GM19372 (cell line): Measurements from ENCODE around the gene MAP3K20.
"Not testable (repeated sequence)": the region's sequence is repeated elsewhere in the genome, so short reads cannot be mapped to it uniquely, and the experiment has no call there.

Experiments
- ATAC-seq: cut with Tn5 transposase; IDR thresholded peaks from one replicate; pipeline ENCODE4 v1.9.1; 2021; ENCODE audit warnings: mild to moderate bottlenecking, low read depth, moderate library complexity; ENCODE audit not compliant: unreplicated experiment

Gene MAP3K20

DNA sequence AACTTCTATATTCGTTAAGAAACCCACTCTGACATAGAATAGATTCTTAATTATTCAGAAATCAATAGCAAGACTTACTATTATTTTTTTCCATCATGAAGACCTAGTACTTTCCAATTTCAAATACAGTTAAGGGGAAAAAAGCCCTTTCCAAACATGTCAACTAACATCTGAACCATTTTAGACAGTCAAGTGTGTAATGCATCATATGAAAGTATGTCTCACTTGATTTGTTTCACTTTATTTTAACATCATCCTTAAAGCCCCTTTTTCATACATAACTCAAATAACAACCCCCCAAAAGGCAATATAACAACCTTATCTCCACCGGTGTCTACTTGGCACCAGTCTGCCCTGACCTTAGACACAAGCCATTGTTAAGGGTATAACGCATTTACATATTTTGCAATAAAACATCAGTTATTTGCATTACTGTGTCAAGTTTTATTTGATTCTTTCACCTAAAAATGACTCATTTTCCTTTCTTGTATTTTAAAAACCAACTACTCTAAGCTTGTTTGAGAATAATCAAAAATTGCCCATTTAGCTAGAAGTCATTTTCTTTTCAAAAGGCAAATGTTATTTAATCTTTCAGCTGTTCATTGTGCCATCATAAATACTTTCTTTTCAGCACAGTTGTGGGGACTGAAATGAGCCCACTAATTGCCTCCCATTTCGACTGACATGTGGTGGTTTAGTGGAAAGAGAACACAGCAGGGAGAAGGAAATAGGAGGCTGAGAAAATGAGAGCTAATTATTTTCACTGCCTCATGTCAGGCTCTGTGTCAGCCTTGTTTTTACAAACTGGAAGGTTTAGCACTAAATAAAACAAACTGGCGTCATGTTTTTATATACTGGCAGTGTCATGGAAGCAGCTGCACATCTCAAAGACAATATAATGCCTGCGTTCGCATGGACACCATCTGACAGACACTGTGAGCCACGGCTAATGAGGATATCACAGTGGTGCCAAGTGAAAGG is 174.3 kb downstream of the MAP3K20 start:
- no peak for ATAC-seq

DNA sequence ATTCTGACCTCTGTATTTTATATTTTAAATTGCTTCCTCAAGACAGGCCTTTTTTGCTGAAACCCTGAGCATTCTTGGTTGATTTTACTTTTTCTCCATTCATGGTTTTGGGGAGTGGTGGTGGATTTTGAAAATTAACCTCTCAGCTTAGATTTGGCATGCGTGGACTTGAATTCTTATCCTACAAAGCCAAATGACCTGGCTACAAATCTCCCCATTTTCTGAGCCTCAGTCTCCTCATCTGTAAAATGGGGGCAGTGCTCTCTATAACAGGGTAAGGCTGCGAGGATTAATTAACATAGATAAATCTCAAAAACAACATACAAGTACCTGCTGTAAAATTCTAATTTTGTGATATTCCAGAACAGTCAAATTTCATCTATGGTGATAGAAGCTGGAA is 175.6 kb downstream of the MAP3K20 start:
- ATAC-seq: no peak

DNA sequence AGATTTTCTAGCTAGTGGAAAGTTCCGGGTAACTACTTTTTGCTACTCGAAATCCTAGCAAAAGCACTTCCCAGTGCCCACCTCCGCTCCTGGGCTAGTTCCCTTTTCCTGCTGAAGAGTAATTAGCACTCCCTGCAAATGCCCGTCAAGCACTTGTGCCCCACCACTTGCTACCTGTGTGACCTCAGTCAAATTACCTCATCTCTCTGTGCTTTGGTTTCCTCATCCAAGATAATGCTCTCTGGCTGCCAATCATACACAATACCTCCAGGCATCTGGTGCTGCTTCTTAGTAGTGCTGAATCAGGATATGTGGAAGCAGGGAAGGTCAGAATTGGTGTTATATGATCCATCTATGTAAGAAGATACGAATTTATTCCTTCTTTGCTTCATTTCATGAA is 176.9 kb downstream of the MAP3K20 start:
- ATAC-seq: no peak

DNA sequence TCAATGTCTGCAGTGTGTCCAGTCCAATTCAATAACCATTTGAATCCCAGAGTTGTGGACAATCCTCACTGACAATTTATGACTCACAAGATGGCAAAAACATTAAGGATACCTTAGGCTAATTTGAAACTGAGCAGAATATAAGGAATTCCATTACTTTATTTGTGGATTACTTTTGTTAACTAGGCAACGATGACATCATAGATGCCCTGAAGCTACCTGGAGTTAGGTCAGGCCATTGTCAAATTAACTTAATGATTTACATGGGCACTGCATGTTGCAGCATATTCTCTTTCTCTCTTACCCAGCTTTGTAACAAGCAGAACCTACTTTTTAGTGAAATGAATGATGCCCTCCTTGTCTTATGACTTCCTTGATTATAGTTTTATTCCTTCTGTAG is 179.0 kb downstream of the MAP3K20 start:
- ATAC-seq: no peak

DNA sequence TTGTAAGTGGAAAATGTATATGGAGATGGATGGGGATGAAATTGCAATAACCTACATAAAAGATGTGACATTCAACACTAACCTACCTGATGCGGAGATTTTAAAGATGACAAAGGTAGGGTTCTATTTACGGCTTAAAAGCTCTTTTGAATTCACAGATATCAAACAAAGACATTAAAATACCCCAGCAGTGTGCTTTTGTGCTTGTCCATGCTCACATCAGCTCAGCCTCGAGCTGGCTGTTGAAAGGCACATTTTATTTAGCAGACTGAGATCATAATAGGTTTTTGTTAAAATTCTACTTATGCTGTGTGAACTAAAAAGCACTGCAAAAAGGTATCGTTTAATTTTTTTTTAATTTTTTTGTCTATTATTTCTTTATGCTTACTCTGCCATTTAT is 183.1 kb downstream of the MAP3K20 start:
- no peak for ATAC-seq

DNA sequence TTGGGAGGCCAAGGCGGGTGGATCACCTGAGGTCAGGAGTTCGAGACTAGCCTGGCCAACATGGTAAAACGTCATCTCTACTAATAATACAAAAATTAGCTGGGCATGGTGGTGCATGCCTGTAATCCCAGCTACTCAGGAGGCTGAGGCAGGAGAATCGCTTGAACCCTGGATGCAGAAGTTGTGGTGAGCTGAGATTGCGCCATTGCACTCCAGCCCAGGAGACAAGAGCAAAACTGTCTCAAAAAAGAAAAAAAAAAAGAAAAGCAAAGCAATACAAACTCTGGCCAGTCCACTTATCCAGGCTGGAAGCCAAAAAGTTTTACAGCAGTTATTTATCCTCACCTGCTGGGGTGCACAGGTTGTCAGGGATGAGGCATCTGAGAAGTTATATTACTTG is 186.7 kb downstream of the MAP3K20 start:
- not testable (repeated sequence) for ATAC-seq

DNA sequence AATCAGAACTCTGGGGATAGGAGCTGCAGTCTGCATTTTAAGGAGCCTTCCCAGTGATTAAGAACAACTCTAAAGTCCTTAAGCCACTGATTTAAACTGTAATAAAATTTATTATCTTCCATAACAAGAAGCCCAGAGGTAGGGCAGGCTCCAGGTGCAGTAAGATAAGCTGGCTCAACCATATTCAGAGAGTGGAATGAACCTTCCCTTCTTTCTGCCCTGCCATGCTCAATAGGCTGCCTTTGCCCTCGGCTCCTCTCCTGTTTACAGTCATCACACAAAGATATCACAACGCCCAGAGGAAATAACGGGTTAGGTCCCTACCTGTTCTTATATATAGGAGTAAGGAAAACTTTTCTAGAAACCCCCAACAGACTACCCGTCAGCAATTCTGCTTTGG is 188.5 kb downstream of the MAP3K20 start:
- no peak for ATAC-seq

DNA sequence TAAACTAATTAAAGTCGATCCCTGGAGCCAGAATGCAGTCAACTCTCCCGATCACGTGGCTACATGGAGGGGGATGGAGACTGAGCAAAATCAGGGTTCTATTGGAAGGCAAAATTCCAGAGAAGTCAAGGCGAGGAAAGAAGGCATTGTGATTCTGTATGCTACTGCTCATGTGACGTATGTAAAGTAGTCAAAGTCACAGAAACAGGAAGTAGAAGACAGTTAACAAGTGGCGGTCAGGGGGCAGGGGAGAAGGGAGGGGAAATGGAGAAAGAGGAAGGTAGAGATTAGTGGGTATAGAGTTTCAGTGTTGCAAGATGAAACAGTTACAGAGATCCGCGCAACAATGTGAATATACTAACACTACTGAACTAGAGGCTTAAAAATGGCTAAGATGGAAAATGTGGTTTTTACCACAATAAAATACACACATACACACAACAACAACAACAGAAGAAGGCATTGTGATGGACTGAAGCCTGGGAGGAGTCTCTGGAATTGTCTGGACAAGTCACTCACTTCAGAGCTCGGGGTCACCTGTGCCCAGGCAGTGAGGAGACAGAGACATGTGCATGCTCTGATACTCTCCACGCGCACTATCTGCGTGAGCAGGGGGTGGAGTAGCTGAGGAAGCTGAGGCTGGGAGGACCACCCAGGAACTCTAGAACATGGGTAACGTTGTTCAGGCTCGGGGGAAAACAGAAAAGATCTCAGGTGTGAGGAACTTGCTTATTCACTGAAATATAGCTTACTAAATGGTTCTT is 189.1 kb downstream of the MAP3K20 start:
- peak; percentile 94 for ATAC-seq

DNA sequence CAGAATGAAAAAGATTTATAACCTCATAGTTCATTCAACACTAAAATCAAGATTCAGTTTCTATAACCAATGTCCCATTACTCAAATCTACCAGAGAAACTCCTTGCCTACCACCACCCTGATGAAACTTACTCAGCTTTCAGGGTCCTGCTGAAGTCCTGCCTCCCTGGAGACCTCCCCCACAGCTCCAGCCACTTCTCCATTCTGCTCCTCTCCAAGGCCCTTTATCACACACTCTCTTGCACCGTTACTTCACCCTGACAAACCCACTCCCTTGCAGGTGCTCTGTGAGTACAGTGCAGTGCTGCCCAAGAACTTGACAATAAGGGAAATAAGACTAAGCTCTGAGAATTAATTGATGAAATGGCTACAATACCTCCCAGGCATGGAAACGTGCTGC is 195.5 kb downstream of the MAP3K20 start:
- no peak for ATAC-seq

DNA sequence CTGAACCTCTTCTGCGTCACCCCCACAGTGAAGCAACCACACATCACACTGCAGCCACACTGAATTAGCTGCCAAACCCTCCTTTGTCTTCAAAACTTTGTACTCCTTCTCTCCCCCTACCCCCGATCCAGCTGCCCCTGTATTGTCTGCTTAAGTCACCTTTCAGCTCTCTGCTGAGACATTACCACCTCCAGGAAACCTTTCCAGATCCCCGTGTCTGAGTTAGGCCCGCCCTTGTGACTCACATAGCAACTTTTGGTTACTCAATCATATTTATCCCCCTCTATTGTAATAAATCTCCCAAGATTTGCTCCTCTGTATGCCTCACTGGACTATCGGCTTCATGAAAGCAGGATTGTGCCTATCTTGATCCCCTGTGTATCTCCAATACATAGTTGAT is 196.2 kb downstream of the MAP3K20 start:
- ATAC-seq: no peak

DNA sequence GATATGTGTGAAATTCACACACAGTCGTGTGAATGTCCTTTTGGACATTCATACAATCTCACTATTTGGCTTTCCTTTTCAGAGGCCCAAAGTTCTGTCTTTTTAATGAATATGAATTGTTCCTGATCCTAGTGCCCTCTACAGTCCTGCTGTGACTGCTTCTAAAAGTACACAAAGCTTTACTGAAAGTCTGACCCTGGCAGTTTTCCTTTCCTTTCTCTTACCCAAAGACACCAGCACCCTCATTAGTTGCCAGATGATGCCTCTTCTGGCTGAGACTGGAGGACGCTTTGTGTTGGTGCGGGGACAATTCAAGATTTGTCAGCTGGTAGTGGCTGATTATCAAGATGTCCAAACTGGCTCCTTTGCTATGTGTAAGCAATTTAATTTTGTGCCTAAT is 197.2 kb downstream of the MAP3K20 start:
- ATAC-seq: no peak

DNA sequence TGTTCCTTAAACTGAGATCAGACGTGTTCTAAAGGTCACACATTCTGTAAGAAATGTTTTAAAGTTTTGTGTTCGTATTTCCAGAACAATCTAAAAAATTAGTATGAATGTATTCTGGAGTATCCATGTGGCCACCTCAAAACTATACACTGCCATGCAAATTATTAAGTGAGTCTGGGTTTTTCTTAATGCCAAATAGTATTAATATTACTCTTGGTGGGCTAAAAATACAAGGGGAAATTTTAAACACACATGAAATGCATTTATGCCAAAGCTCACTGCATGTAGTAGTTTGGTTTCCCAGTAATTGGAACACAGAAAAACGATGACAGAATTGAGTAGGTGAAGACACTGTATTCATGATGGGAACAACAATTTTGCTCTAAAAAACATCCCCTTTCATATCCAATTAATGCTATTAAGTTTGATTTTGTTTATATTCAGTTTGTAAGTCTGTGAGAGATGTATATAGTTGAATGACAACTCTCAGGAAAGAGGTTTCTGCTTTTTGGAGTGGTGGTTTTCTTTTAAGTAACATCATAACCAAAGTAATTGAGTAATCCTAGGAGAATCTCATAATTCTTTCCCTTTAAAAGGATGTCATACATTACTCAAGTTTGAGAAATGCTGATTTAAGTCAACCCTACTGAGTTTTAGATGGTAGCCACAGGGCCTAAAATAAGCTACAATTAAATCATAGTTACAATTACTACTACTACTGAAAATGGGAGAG is 203.3 kb downstream of the MAP3K20 start:
- no peak for ATAC-seq

DNA sequence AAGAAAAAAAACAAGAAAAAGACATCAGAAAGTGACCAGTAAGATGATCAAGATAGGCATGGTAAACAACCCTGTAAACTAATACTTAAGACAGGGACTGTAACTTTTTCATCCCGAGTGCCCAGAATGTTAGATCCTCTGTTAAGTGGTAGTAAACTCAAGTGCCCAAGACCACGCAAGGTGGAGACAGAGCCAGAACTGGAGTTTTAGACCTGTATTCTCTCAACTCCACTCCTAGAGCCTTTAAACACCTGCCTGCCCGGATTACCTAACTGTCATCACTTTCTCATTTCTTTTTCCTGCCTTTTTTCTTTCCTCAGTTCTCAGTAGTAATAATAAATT is 203.9 kb downstream of the MAP3K20 start:
- no peak for ATAC-seq

DNA sequence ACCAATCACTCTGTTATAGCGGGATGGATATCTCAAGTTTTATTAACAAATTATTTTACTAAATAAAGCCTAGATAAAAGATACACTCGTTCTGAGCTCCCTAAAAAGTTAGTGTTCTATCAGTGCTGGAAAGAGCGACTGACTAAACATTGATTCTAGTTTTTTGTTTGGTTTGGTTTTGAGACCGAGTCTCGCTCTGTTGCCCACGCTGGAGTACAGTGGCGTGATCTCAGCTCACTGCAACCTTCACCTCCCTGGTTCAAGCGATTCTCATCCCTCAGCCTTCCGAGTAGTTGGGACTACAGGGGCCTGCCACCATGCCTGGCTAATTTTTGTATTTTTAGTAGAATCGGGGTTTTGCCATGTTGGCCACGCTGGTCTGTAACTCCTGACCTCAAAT is 205.2 kb downstream of the MAP3K20 start:
- no peak for ATAC-seq

DNA sequence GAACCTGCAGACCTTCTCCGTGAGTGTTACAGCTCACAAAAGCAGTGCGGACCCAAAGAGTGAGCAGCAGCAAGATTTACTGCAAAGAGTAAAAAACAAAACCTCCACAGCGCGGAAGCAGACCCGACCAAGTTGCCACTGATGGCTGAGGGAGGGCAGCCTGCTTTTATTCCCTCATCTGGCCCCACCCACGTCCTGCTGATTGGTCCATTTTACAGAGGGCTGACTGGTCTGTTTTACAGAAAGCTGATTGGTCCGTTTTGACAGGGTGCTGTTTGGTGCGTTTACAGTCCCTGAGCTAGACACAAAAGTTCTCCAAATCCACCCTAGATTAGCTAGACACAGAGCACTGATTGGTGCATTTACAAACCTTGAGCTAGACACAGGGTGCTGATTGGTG is 206.3 kb downstream of the MAP3K20 start:
- ATAC-seq: not testable (repeated sequence)

DNA sequence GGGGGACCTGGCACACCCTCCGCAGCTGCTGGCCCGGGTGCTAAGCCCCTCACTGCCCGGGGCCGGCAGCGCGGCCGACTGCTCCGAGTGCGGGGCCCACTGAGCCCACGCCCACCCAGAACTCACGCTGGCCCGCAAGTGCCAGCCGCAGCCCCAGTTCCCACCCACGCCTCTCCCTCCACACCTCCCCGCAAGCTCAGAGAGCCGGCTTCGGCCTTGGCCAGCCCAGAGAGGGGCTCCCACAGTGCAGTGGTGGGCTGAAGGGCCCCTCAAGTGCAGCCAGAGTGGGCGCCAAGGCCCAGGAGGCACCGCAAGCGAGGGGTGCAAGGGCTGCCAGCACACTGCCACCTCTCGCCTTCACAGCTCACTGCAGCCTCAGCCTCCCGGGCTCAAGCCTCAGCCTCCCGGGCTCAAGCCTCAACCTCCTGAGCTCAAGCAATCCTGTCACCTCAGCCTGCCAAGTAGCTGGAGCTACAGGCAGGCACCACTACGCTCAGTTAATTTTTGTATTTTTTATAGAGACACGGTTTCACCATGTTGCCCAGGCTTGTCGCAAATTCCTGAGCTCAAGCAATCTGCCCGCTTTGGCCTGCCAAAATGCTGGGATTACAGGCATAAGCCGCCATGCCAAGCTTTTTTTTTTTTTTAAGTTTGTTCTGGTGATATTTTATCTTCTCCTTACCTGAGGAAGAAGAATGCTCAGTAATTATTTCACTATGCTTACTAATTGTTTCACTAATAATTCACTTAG is 207.3 kb downstream of the MAP3K20 start:
- no peak for ATAC-seq

DNA sequence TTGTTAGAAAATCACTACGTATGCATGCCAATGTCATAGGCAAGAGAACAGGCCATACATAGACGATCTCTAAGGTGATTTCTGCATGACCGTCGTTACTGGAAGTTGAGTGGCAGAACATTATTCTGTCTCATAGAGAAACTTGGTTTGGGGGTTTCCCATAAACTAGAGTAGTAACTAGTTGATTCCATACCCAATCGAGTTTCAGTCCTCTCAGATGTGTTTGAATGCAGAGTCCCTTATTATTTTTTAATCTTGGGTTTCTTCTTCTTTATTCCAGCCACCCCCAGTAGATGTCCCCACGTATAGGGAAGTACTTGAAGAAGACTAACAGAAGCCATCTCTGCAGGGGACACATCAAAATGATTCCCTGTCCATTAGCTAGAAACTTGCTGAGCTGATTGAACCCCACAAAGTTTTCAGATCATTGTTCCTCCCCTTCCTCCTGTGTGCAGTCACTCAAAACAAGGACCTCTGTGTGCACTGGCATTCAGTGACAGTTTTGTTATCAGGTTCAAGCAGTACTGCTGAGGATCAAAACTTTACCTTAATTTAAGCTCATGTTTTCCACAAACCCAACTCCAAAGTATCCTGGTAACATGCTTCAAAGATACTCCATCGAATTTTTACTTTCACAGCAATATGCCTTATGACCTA is 210.6 kb downstream of the MAP3K20 start:
- no peak for ATAC-seq

DNA sequence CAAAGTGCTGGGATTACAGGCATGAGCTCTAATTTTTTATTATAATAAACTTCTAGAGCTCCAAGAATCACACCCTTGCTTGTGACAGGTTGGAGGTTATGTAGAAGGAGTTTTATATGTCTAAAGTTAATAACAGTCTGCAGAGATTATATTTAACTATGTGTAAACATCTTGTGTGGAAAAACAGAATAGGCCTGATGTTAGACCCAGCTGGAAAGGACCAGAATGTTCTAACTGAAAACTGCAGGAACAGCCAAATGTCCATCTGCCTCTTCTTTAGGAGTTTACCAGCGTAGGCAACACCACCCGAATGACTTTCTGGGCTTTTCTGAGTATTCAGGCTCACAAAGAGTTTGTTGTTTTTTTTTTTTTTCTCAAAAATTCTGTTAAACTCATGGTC is 211.9 kb downstream of the MAP3K20 start:
- no peak for ATAC-seq

DNA sequence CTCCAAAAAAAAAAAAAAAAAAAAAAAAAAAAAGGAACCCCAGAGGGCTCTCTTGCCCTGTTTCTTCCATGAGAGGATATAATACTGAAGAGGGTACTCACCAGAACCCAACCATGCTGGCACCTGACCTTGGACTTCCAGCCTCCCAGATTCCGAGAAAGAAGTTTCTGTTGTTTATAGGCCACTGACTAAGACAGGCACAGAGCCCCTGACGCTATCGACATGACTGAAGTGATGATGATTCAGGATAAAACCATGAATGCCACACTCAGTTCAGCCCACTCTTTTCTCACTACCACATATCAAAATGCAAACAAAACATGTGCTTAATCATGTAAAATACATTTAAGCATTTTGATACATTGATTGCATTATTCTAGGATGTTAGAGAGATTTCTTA is 212.9 kb downstream of the MAP3K20 start:
- no peak for ATAC-seq

DNA sequence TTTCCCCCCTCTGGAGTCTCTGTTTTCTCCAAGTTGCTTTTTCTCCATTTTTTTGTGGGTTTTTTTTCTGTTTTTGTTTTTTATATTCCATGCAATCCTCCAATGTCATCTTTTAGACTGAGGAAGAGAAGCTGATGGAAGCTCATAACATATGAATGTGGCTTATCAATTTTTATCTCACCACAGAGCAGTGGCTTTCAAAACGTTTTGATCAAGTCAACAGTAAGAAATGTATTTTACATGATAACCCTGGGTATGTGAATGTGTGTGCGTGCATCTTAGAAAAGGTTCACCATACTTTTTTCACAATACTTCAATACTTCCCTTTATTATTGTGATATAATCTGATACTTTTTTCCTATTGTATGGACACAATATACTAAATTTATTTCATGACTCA is 214.4 kb downstream of the MAP3K20 start:
- ATAC-seq: no peak
